GM12878 (cell line): ENCODE results near the gene PUDP. TPM values are rescaled to one million over a fixed set of nuclear protein-coding genes. Genes with fewer than 3 reads are reported as not detected.

Experiments used
- ATAC-seq: fragments of 200-7000 bp; cut with Tn5 transposase; 3 replicates; pipeline ENCODE4 v1.9.1; 2020; ENCODE audit warnings: mild to moderate bottlenecking, moderate library complexity
- BruUV-seq: library from RNA; stranded (reverse); fragments of 400-500 nt; replicated peaks from 2 replicates; lab custom pipeline; 2021; lab: Mats Ljungman, UMichigan
- CTCF ChIA-PET: fragments of 300-600 bp; sonication (Branson Sonifier 250); formaldehyde crosslinking; extraction: SDS; loops from one replicate; lab custom pipeline; 2021; ENCODE audit warnings: inconsistent platforms; lab: Yijun Ruan, JAX
- POLR2A ChIA-PET: fragments of 350-600 bp; formaldehyde crosslinking; extraction: SDS; loops from one replicate; lab custom pipeline; 2021; ENCODE audit warnings: inconsistent platforms; lab: Charles Lee
- RAD21 ChIA-PET: fragments of 300-600 bp; sonication (Branson Sonifier 250); formaldehyde crosslinking; loops from one replicate; lab custom pipeline; 2023; ENCODE audit warnings: antibody characterized with exemption; ENCODE audit not compliant: unreplicated experiment; lab: Charles Lee
- SMC1A ChIA-PET: fragments of 300-600 bp; sonication (Branson Sonifier 250); formaldehyde crosslinking; loops from one replicate; lab custom pipeline; 2023; ENCODE audit not compliant: unreplicated experiment, uncharacterized antibody; lab: Charles Lee
- DNase-seq: peaks from one replicate; pipeline ENCODE4 v3.0.0-alpha.2; 2011; ENCODE audit warnings: low read depth, low spot score
- FAIRE-seq: peaks from 3 replicates; lab custom pipeline; 2011; peaks lifted over from hg19 to GRCh38; lab: Jason Lieb, UNC
- H2AFZ ChIP-seq: 2 replicates; pipeline ENCODE4 v1.6.0; 2011; ENCODE audit warnings: low read depth, low read length, control low read depth; ENCODE audit not compliant: control insufficient read depth
- H3K27ac ChIP-seq: 2 replicates; pipeline ENCODE4 v1.5.1; 2011; ENCODE audit warnings: control low read depth; ENCODE audit not compliant: control insufficient read depth, insufficient read depth
- H3K27me3 ChIP-seq, 2 experiments: replicated peaks in 1 of 2; 2 replicates each; pipeline versions ENCODE4 v1.6.0 to v1.6.1; 2011; ENCODE audit warnings: low read length in 1 of 2; ENCODE audit not compliant: control insufficient read depth in 2 of 2, insufficient read depth in 2 of 2
- H3K36me3 ChIP-seq, 2 experiments: 2 replicates each; pipeline ENCODE4 v1.5.1; 2011; ENCODE audit warnings: low read length in 1 of 2; ENCODE audit not compliant: control insufficient read depth in 2 of 2, insufficient read depth in 2 of 2
- H3K4me1 ChIP-seq: 2 replicates; pipeline ENCODE4 v1.6.1; 2011; ENCODE audit warnings: mild to moderate bottlenecking, low read length, moderate library complexity, mixed read lengths; ENCODE audit not compliant: control insufficient read depth, insufficient read depth
- H3K4me2 ChIP-seq: 2 replicates; pipeline ENCODE4 v1.6.0; 2011; ENCODE audit warnings: control low read depth; ENCODE audit not compliant: control insufficient read depth, insufficient read depth
- H3K4me3 ChIP-seq: fragments of 200-600 bp; sonication (generic); 2 replicates; pipeline ENCODE4 v1.5.1; 2016
- H3K79me2 ChIP-seq: 2 replicates; pipeline ENCODE4 v1.6.0; 2011; ENCODE audit warnings: low read length; ENCODE audit not compliant: control insufficient read depth, insufficient read depth
- H3K9ac ChIP-seq: 2 replicates; pipeline ENCODE4 v1.8.0; 2011; ENCODE audit warnings: low read length, control low read depth, mixed read lengths; ENCODE audit not compliant: control insufficient read depth, insufficient read depth
- H3K9me3 ChIP-seq: replicated peaks from 3 replicates; pipeline ENCODE4 v1.5.1; 2011; ENCODE audit warnings: mild to moderate bottlenecking, low read length; ENCODE audit not compliant: control insufficient read depth, insufficient read depth
- H4K20me1 ChIP-seq: 2 replicates; pipeline ENCODE4 v1.6.0; 2011; ENCODE audit not compliant: control insufficient read depth, insufficient read depth
- CREB1 ChIP-seq: IDR thresholded peaks from 2 replicates; pipeline ENCODE4 v1.6.1; 2012; ENCODE audit warnings: low read depth, mild to moderate bottlenecking, inconsistent platforms
- CREM ChIP-seq: IDR thresholded peaks from 2 replicates; pipeline ENCODE4 v1.6.1; 2014; ENCODE audit warnings: antibody characterized with exemption, low read depth
- EGR1 ChIP-seq, 2 experiments: IDR thresholded peaks; 1 replicate in 1 of 2; 2 replicates in 1 of 2; pipeline ENCODE4 v1.6.1; 2011 to 2012; ENCODE audit warnings: low read depth in 2 of 2, low read length in 2 of 2, borderline replicate concordance in 1 of 2, mild to moderate bottlenecking in 1 of 2, moderate library complexity in 1 of 2
- HSF1 ChIP-seq: fragments of 150-350 bp; IDR thresholded peaks from 2 replicates; pipeline ENCODE4 v1.6.1; 2014; ENCODE audit warnings: mild to moderate bottlenecking, low read depth, low read length
- PRDM15 ChIP-seq: fragments of 450-650 bp; formaldehyde crosslinking; IDR thresholded peaks from 2 replicates; pipeline ENCODE4 v1.4.0; 2020; ENCODE audit warnings: mild to moderate bottlenecking, moderate library complexity
- RELA ChIP-seq: fragments of 450-650 bp; IDR thresholded peaks from 2 replicates; pipeline ENCODE4 v1.8.0; 2014; ENCODE audit warnings: borderline replicate concordance; ENCODE audit not compliant: partially characterized antibody
- YBX1 ChIP-seq: fragments of 450-650 bp; IDR thresholded peaks from 2 replicates; pipeline ENCODE4 v1.6.1; 2016; ENCODE audit warnings: antibody characterized with exemption
- ZNF384 ChIP-seq: IDR thresholded peaks from 2 replicates; pipeline ENCODE4 v1.6.1; 2012; ENCODE audit warnings: low read depth, mild to moderate bottlenecking, low read length, improper control_type of control experiment, borderline replicate concordance
- WGBS: methylation state at CpG from one replicate; pipeline ENCODE4 v1.1.6; 2016; ENCODE audit warnings: low lambda C conversion rate; ENCODE audit not compliant: insufficient replicate concordance, insufficient coverage; ENCODE audit errors: missing lambda C conversion rate; 5-methylcytosine and 5-hydroxymethylcytosine counted together
- in situ Hi-C: fragments of 300-500 bp; cut with MboI; formaldehyde crosslinking; loops from 9 replicates; pipeline ENCODE4 v1.14.3; 2018; ENCODE audit warnings: mixed read lengths
- intact Hi-C: fragments of 100-400 bp; cut with micrococcal nuclease; formaldehyde crosslinking; loops from one replicate; pipeline ENCODE4 v1.14.2; 2022; ENCODE audit not compliant: unreplicated experiment
- polyA plus RNA-seq, 11 experiments: library from polyadenylated mRNA; depleted of rRNA in 4 of 11; unstranded in 6 of 11; stranded (reverse) in 5 of 11; fragments of >200 nt; fragmentation: Nextera tagmentation in 4 of 11; fragmentation: Illumina TruSeq in 1 of 11; extraction: Ambion mirVana in 4 of 11; extraction: Trizol in 1 of 11; gene quantifications; 1 replicate in 1 of 11; 2 replicates in 10 of 11; pipeline versions ENCODE4 v1.2.1 to v1.2.3, GENCODE V29; 2011 to 2016; ENCODE audit warnings: inconsistent platforms in 2 of 11, missing spikeins in 2 of 11, low read depth in 1 of 11
- total RNA-seq, 4 experiments: library from RNA; depleted of rRNA in 3 of 4; stranded (reverse); fragments of >200 nt in 3 of 4; fragmentation: Illumina TruSeq in 1 of 4; extraction: Trizol in 1 of 4; gene quantifications; 2 replicates each; pipeline versions ENCODE4 v1.2.1 to v1.2.3, GENCODE V29; 2013 to 2021

The PUDP gene
- total and polyA plus RNA-seq, 10 of the 15 experiments (the other 5 are each of a cell fraction or from before 2014, with no cell fraction given): 30.8 to 83.5 (median 61.7) TPM

GRCh38 chrX:7074908-7075204, 73.1 kb downstream of the PUDP start:
- no peaks in the 10 kb centered on the region for H3K27me3 ChIP-seq
- H2AFZ ChIP-seq: no peak overlapping the region
- no peak overlapping the region for H3K9ac ChIP-seq
- H4K20me1 ChIP-seq: no peaks in the 10 kb centered on the region; the same call in 1 of the 2 replicates
- ATAC-seq (no peak), FAIRE-seq (no peak), DNase-seq (no peak)
- ChIA-PET SMC1A (interaction anchor here (0.8 to 2.6 kb wide), 6 partner anchors 9 to 207 kb away, joined by 3 to 9 read pairs (median 4); no protein-coding TSS in a partner anchor), CTCF (interaction anchor here (1.2 to 1.7 kb wide), 3 partner anchors 10 to 54 kb away, joined by 3 to 5 read pairs (median 4); no protein-coding TSS in a partner anchor), RAD21 (interaction anchor here (1.3 to 1.5 kb wide), 2 partner anchors 8 to 72 kb away, joined by 3 to 4 read pairs; no protein-coding TSS in a partner anchor), POLR2A (interaction anchor here (1.1 to 1.6 kb wide), 2 partner anchors 8 to 9 kb away, joined by 3 to 4 read pairs; no protein-coding TSS in a partner anchor)
- H3K9me3 ChIP-seq: no peaks in the 10 kb centered on the region
- no peak overlapping the region for H3K4me2 ChIP-seq
- peaks cover 7 to 9% of the 10 kb centered on the region in 2 experiments for H3K36me3 ChIP-seq
- in situ Hi-C loops: no loop called here
- H3K4me1 ChIP-seq: no peaks in the 10 kb centered on the region; the same call in 1 of the 2 replicates
- intact Hi-C loops: no loop called here
- H3K27ac ChIP-seq: no peak overlapping the region
- H3K79me2 ChIP-seq: no peaks in the 10 kb centered on the region
- WGBS: 100% methylated on average over 1 of the region's 1 CpG
- TF ChIP-seq YBX1 (no peak), PRDM15 (CRISPR knock-in tag) (no peak), EGR1 (IDR thresholded peaks at IDR 0.05; ENCODE audit: borderline replicate concordance in 1 of 2, low read depth in 2 of 2, low read length in 2 of 2) (no peak), ZNF384 (no peak), CREB1 (no peak), CREM (no peak), HSF1 (no peak), RELA (no peak)
- BruUV-seq: no TSS peak
- no peak overlapping the region for H3K4me3 ChIP-seq
